Measurements from ENCODE around the gene ATE1.

GRCh38 chr10:121941532-121941931, 13.7 kb upstream of the ATE1 start:
- TF ChIP-seq POLR2A (IDR thresholded peaks at IDR 0.05; ENCODE audit: low read length) = no peak
- TF ChIP-seq GATA1 (IDR thresholded peaks at IDR 0.05; ENCODE audit: low read depth, low read length) = no peak

All from erythroblast (primary cell).